K562 (cell line): ENCODE data around the gene GNPTAB. TPM values are rescaled to one million over a fixed set of nuclear protein-coding genes. Genes with fewer than 3 reads are reported as not detected.

ENCODE experiments used
- CBFA2T3 ChIP-seq: fragments of 450-650 bp; IDR thresholded peaks from 2 replicates; pipeline ENCODE4 v1.6.1; 2017
- GABPA ChIP-seq: fragments of 200-800 bp; sonication (Bioruptor generic); conservative IDR thresholded peaks from 2 replicates; pipeline ENCODE4 v1.6.1; 2016; ENCODE audit warnings: low read depth, missing genetic modification characterization, missing compliant biosample characterization
- HNRNPUL1 ChIP-seq: fragments of 200-400 bp; formaldehyde crosslinking; IDR thresholded peaks from 2 replicates; pipeline ENCODE4 v1.6.1; 2017; ENCODE audit warnings: low read length
- POLR2AphosphoS2 ChIP-seq: IDR thresholded peaks from 2 replicates; pipeline ENCODE4 v1.6.1; 2012; ENCODE audit warnings: low read length, improper control_type of control experiment
- TARDBP ChIP-seq: fragments of 450-650 bp; IDR thresholded peaks from 2 replicates; pipeline ENCODE4 v1.6.1; 2016
- ZBTB1 ChIP-seq: sonication (generic); formaldehyde crosslinking; IDR thresholded peaks from 2 replicates; pipeline ENCODE4 v1.8.1; 2023; ENCODE audit warnings: missing genetic modification reagents, low read depth, mild to moderate bottlenecking, borderline replicate concordance
- ZNF263 ChIP-seq: sonication (generic); formaldehyde crosslinking; IDR thresholded peaks from 2 replicates; pipeline ENCODE4 v1.8.0; 2022; ENCODE audit warnings: mild to moderate bottlenecking, missing genetic modification reagents, borderline replicate concordance
- ZNF431 ChIP-seq: sonication (generic); formaldehyde crosslinking; IDR thresholded peaks from 2 replicates; pipeline ENCODE4 v1.8.0; 2022; ENCODE audit warnings: mild to moderate bottlenecking, missing genetic modification reagents
- ZNF57 ChIP-seq: fragments of 450-650 bp; formaldehyde crosslinking; IDR thresholded peaks from 2 replicates; pipeline ENCODE4 v1.4.0; 2020; ENCODE audit warnings: mild to moderate bottlenecking, moderate library complexity
- ZZZ3 ChIP-seq: fragments of 450-650 bp; IDR thresholded peaks from 2 replicates; pipeline ENCODE4 v1.6.1; 2016; ENCODE audit warnings: antibody characterized with exemption, mild to moderate bottlenecking, moderate library complexity
- polyA plus RNA-seq, 8 experiments: library from polyadenylated mRNA; depleted of rRNA in 4 of 8; stranded (reverse) in 5 of 8; unstranded in 3 of 8; fragments of >200 nt; fragmentation: Nextera tagmentation in 2 of 8; fragmentation: Illumina TruSeq in 1 of 8; extraction: Ambion mirVana in 2 of 8; extraction: Trizol in 1 of 8; gene quantifications; 2 replicates each; pipeline versions ENCODE4 v1.2.1 to v1.2.3, GENCODE V29; 2011 to 2014; ENCODE audit warnings: inconsistent platforms in 1 of 8, missing spikeins in 1 of 8
- total RNA-seq, 7 experiments: library from RNA; depleted of rRNA in 6 of 7; stranded (reverse); fragments of >200 nt in 6 of 7; fragmentation: Illumina TruSeq in 2 of 7; extraction: Trizol in 2 of 7; gene quantifications; 2 replicates each; pipeline versions ENCODE4 v1.2.1 to v1.2.3, GENCODE V29; 2011 to 2021; ENCODE audit warnings: low replicate concordance in 1 of 7
- TF ChIP-seq, protein P1 (sequence below): fragments of 250-450 bp; sonication (Bioruptor Pico); IDR thresholded peaks from 2 replicates; pipeline ENCODE4 v1.8.0; 2022; ENCODE audit warnings: moderate library complexity, mild to moderate bottlenecking, inconsistent platforms
- TF ChIP-seq, protein P2 (sequence below): fragments of 450-650 bp; formaldehyde crosslinking; IDR thresholded peaks from 2 replicates; pipeline ENCODE4 v1.4.0; 2022; ENCODE audit warnings: missing genetic modification characterization
- TF ChIP-seq, protein P3 (sequence below), 3 experiments: IDR thresholded peaks in 2 of 3; conservative IDR thresholded peaks in 1 of 3; 2 replicates each; pipeline ENCODE4 v1.5.1; 2011 to 2012; ENCODE audit warnings: low read length in 3 of 3, mild to moderate bottlenecking in 3 of 3, control low read depth in 2 of 3, improper control_type of control experiment in 1 of 3, inconsistent platforms in 1 of 3, low read depth in 1 of 3, mixed read lengths in 1 of 3, moderate library complexity in 1 of 3; ENCODE audit not compliant: insufficient read depth in 2 of 3
- TF ChIP-seq, protein P4 (sequence below): sonication (generic); formaldehyde crosslinking; IDR thresholded peaks from 2 replicates; pipeline ENCODE4 v1.8.1; 2023; ENCODE audit warnings: mild to moderate bottlenecking, missing genetic modification reagents, moderate library complexity

Gene GNPTAB
- total and polyA plus RNA-seq, 9 of the 15 experiments (the other 6 are each of a cell fraction or from before 2014, with no cell fraction given) = 5.9 to 23.2 (median 19.3) TPM

DNA sequence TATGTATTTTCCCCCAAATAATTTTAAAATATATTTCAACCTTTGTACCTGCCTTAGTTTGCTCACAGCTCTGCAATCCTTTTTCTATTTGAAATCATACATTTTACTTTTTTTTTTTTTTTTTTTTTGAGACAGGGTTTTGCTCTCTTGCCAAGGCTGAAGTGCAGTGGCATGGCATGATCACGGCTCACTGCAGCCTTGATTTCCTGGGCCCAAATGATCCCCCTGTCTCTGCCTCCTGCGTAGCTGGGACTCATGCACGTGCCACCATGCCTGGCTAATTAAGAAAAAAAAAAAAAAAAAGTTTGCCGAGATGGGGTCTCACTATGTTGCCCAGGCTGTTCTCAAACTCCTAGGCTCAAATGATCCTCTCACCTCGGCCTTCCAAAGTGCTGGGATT is 90.2 kb downstream of the GNPTAB start (continued):
- TF ChIP-seq, protein P1, sequence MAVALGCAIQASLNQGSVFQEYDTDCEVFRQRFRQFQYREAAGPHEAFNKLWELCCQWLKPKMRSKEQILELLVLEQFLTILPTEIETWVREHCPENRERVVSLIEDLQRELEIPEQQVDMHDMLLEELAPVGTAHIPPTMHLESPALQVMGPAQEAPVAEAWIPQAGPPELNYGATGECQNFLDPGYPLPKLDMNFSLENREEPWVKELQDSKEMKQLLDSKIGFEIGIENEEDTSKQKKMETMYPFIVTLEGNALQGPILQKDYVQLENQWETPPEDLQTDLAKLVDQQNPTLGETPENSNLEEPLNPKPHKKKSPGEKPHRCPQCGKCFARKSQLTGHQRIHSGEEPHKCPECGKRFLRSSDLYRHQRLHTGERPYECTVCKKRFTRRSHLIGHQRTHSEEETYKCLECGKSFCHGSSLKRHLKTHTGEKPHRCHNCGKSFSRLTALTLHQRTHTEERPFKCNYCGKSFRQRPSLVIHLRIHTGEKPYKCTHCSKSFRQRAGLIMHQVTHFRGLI (CRISPR knock-in tag) = no peak
- TF ChIP-seq ZBTB1 (CRISPR knock-in tag) = no peak
- TF ChIP-seq, protein P2, sequence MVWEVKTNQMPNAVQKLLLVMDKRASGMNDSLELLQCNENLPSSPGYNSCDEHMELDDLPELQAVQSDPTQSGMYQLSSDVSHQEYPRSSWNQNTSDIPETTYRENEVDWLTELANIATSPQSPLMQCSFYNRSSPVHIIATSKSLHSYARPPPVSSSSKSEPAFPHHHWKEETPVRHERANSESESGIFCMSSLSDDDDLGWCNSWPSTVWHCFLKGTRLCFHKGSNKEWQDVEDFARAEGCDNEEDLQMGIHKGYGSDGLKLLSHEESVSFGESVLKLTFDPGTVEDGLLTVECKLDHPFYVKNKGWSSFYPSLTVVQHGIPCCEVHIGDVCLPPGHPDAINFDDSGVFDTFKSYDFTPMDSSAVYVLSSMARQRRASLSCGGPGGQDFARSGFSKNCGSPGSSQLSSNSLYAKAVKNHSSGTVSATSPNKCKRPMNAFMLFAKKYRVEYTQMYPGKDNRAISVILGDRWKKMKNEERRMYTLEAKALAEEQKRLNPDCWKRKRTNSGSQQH (CRISPR knock-in tag) = no peak
- no peak for TF ChIP-seq TARDBP
- no peak for TF ChIP-seq ZNF431 (CRISPR knock-in tag)
- TF ChIP-seq ZZZ3 = no peak
- no peak for TF ChIP-seq POLR2AphosphoS2
- TF ChIP-seq ZNF57 = no peak
- TF ChIP-seq, protein P3, sequence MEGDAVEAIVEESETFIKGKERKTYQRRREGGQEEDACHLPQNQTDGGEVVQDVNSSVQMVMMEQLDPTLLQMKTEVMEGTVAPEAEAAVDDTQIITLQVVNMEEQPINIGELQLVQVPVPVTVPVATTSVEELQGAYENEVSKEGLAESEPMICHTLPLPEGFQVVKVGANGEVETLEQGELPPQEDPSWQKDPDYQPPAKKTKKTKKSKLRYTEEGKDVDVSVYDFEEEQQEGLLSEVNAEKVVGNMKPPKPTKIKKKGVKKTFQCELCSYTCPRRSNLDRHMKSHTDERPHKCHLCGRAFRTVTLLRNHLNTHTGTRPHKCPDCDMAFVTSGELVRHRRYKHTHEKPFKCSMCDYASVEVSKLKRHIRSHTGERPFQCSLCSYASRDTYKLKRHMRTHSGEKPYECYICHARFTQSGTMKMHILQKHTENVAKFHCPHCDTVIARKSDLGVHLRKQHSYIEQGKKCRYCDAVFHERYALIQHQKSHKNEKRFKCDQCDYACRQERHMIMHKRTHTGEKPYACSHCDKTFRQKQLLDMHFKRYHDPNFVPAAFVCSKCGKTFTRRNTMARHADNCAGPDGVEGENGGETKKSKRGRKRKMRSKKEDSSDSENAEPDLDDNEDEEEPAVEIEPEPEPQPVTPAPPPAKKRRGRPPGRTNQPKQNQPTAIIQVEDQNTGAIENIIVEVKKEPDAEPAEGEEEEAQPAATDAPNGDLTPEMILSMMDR (IDR thresholded peaks at IDR 0.05 in 2 of 3, conservative IDR thresholded peaks at IDR 0.05 in 1 of 3; ENCODE audit: insufficient read depth in 2 of 3, low read depth in 1 of 3, low read length in 3 of 3) = no peak
- TF ChIP-seq CBFA2T3 = no peak
- TF ChIP-seq, protein P4, sequence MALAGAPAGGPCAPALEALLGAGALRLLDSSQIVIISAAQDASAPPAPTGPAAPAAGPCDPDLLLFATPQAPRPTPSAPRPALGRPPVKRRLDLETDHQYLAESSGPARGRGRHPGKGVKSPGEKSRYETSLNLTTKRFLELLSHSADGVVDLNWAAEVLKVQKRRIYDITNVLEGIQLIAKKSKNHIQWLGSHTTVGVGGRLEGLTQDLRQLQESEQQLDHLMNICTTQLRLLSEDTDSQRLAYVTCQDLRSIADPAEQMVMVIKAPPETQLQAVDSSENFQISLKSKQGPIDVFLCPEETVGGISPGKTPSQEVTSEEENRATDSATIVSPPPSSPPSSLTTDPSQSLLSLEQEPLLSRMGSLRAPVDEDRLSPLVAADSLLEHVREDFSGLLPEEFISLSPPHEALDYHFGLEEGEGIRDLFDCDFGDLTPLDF (CRISPR knock-in tag) = no peak
- TF ChIP-seq ZNF263 (CRISPR knock-in tag) = no peak
- TF ChIP-seq HNRNPUL1 = no peak
- no peak for TF ChIP-seq GABPA (tag)
